Hematopoietic multipotent progenitor cell treated with erythropoietin and hydrocortisone succinate and interleukin-3 and kit ligand, for 15 days (in vitro differentiated cells): ENCODE measurements around the gene FMO1.
"Not testable (repeated sequence)": the region's sequence is repeated elsewhere in the genome, so short reads cannot be mapped to it uniquely, and the experiment has no call there.

Experiments used
- DNase-seq: peaks from one replicate; pipeline ENCODE4 v3.0.0-alpha.2; 2015; ENCODE audit warnings: low spot score

FMO1 gene

GRCh38 chr1:171280599-171280998, 32.3 kb downstream of the FMO1 start:
- no peak for DNase-seq

- no peak for DNase-seq
Measured at GRCh38 chr1:171286032-171286705, 37.9 kb downstream of the FMO1 start.

GRCh38 chr1:171290621-171291020, 42.3 kb downstream of the FMO1 start:
- no peak for DNase-seq

- no peak for DNase-seq
Measured at GRCh38 chr1:171292799-171293198, 44.5 kb downstream of the FMO1 start.

GRCh38 chr1:171295383-171295782, 47.1 kb downstream of the FMO1 start:
- not testable (repeated sequence) for DNase-seq

- no peak for DNase-seq
Measured at GRCh38 chr1:171295821-171296220, 47.5 kb downstream of the FMO1 start.

- no peak for DNase-seq
Measured at GRCh38 chr1:171296897-171297296, 48.6 kb downstream of the FMO1 start.

GRCh38 chr1:171298696-171299095, 50.4 kb downstream of the FMO1 start:
- DNase-seq, result no peak

- no peak for DNase-seq
Measured at GRCh38 chr1:171299342-171299741, 51.0 kb downstream of the FMO1 start.

GRCh38 chr1:171300401-171300800, 52.1 kb downstream of the FMO1 start:
- DNase-seq, result no peak

- no peak for DNase-seq
Measured at GRCh38 chr1:171310661-171311087, 62.4 kb downstream of the FMO1 start.

- DNase-seq, result no peak
Measured at GRCh38 chr1:171311771-171312558, 63.7 kb downstream of the FMO1 start.

GRCh38 chr1:171313319-171313834, 65.1 kb downstream of the FMO1 start:
- DNase-seq, result no peak

- DNase-seq, result peak; percentile 94
Measured at GRCh38 chr1:171313835-171314320, 65.6 kb downstream of the FMO1 start, which contains the start of gene FMO4. Gene FMO4 (plus strand): TSS chr1:171314183. CDS start chr1:171319826, 5,643 bp downstream.

GRCh38 chr1:171329251-171329650, 81.0 kb downstream of the FMO1 start:
- DNase-seq, result no peak

GRCh38 chr1:171334024-171334640, 85.8 kb downstream of the FMO1 start:
- DNase-seq, result no peak
